DOHH2 (cell line): ENCODE results near the gene CELF1.

Source experiments
- H3F3A ChIP-seq: fragments of 200-600 bp; sonication (generic), shearing (Covaris generic); 2 replicates; pipeline ENCODE4 v1.6.0; 2016; ENCODE audit warnings: antibody characterized with exemption, mild to moderate bottlenecking; ENCODE audit not compliant: control insufficient read depth, insufficient read depth
- H3K27ac ChIP-seq: fragments of 200-600 bp; sonication (generic); 2 replicates; pipeline ENCODE4 v1.5.1; 2014; ENCODE audit warnings: low read depth, mild to moderate bottlenecking, low read length, moderate library complexity
- H3K27me3 ChIP-seq: fragments of 200-600 bp; sonication (generic); 2 replicates; pipeline ENCODE4 v1.6.1; 2014; ENCODE audit warnings: mild to moderate bottlenecking, low read length, mixed read lengths; ENCODE audit not compliant: control insufficient read depth
- H3K36me3 ChIP-seq: fragments of 200-600 bp; sonication (generic); 2 replicates; pipeline ENCODE4 v1.6.1; 2014; ENCODE audit warnings: mild to moderate bottlenecking, low read length, moderate library complexity, mixed read lengths; ENCODE audit not compliant: control insufficient read depth
- H3K4me1 ChIP-seq: fragments of 200-600 bp; sonication (generic); 2 replicates; pipeline ENCODE4 v1.6.1; 2014; ENCODE audit warnings: mild to moderate bottlenecking, low read length, mixed read lengths; ENCODE audit not compliant: control insufficient read depth
- H3K4me2 ChIP-seq: fragments of 200-600 bp; sonication (generic); 2 replicates; pipeline ENCODE4 v1.6.0; 2014; ENCODE audit warnings: mild to moderate bottlenecking, low read length, moderate library complexity
- H3K4me3 ChIP-seq: fragments of 200-600 bp; sonication (generic); 2 replicates; pipeline ENCODE4 v1.5.1; 2014; ENCODE audit warnings: mild to moderate bottlenecking, low read length, mixed read lengths
- H3K79me2 ChIP-seq: fragments of 200-600 bp; sonication (generic); 2 replicates; pipeline ENCODE4 v1.6.1; 2014; ENCODE audit warnings: mild to moderate bottlenecking, low read length, mixed read lengths; ENCODE audit not compliant: control insufficient read depth
- H3K9me2 ChIP-seq: fragments of 200-600 bp; sonication (generic); replicated peaks from 2 replicates; pipeline ENCODE4 v1.6.1; 2014; ENCODE audit warnings: mild to moderate bottlenecking, low read length, mixed read lengths; ENCODE audit not compliant: control insufficient read depth
- H3K9me3 ChIP-seq: fragments of 200-600 bp; sonication (generic); 2 replicates; pipeline ENCODE4 v1.6.1; 2014; ENCODE audit warnings: antibody characterized with exemption, low read length, mixed read lengths; ENCODE audit not compliant: control insufficient read depth, insufficient read depth
- H4K20me1 ChIP-seq: fragments of 200-600 bp; sonication (generic); 2 replicates; pipeline ENCODE4 v1.6.0; 2014; ENCODE audit warnings: low read depth, mild to moderate bottlenecking, antibody characterized with exemption, low read length, moderate library complexity; ENCODE audit not compliant: control insufficient read depth, insufficient read depth
- EZH2phosphoT487 ChIP-seq: fragments of 200-600 bp; sonication (generic); IDR thresholded peaks from 2 replicates; pipeline ENCODE4 v1.6.1; 2017; ENCODE audit warnings: borderline replicate concordance, mild to moderate bottlenecking, antibody characterized with exemption, low read length, moderate library complexity, mixed read lengths
- TF ChIP-seq, protein P1 (sequence below): fragments of 200-600 bp; sonication (generic); IDR thresholded peaks from one replicate; pipeline ENCODE4 v1.5.1; 2014; ENCODE audit warnings: antibody characterized with exemption, mild to moderate bottlenecking, low read depth, low read length; ENCODE audit not compliant: poor library complexity, severe bottlenecking

Gene CELF1

DNA sequence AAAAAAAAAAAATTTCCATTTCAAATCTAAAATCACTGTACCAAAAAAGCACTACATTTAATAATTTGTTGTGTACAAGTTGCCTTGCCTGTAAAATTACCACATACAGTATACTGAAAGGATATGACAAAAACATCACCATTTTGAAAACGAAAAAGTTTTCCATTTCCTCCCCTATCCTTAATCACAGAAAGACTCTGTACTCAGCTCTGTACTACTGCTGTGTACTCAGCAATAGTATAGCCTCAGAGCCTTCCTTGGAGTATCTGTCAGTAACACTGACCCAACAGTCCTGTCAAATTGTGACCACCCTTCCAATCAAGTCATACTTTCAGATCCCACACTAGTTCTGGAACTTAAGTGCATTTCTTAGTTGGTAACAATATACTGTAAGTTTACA is 48.0 kb downstream of the CELF1 start:
- Histone ChIP-seq H3K9me2 (no peaks in the 10 kb centered on the region), H3K36me3 (peaks cover 61% of the 10 kb centered on the region)

DNA sequence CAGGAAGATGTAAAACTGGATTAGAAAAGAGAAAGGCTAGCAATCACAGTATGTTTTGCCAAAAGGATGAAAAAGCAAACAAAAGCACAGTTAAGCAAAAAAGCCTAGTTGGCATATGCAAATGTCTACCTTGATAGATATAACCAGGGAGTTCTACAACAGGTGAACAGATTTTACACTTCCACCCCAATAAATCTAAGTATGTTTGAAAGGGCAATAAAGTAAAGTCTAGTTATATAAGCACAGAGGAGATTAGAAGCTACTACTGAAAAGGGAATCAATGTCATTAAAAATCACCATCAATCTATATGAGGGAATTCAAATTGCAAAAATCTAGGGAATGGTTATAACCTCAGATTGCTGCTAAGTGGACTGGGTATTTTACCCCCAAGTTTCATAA is 49.7 kb downstream of the CELF1 start:
- Histone ChIP-seq H3K9me2 (no peaks in the 10 kb centered on the region), H3K79me2 (peaks cover 99% of the 10 kb centered on the region), H3K4me2 (no peak overlapping the region), H3K4me1 (peaks cover 32% of the 10 kb centered on the region), H3F3A (peaks cover 3% of the 10 kb centered on the region; the same call in 1 of the 2 replicates), H3K36me3 (peaks cover 72% of the 10 kb centered on the region), H3K27me3 (no peaks in the 10 kb centered on the region), H4K20me1 (peaks cover 31% of the 10 kb centered on the region), H3K9me3 (no peaks in the 10 kb centered on the region), H3K4me3 (no peak overlapping the region), H3K27ac (no peak overlapping the region)
- TF ChIP-seq, protein P1, sequence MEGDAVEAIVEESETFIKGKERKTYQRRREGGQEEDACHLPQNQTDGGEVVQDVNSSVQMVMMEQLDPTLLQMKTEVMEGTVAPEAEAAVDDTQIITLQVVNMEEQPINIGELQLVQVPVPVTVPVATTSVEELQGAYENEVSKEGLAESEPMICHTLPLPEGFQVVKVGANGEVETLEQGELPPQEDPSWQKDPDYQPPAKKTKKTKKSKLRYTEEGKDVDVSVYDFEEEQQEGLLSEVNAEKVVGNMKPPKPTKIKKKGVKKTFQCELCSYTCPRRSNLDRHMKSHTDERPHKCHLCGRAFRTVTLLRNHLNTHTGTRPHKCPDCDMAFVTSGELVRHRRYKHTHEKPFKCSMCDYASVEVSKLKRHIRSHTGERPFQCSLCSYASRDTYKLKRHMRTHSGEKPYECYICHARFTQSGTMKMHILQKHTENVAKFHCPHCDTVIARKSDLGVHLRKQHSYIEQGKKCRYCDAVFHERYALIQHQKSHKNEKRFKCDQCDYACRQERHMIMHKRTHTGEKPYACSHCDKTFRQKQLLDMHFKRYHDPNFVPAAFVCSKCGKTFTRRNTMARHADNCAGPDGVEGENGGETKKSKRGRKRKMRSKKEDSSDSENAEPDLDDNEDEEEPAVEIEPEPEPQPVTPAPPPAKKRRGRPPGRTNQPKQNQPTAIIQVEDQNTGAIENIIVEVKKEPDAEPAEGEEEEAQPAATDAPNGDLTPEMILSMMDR = no peak
- no peak for TF ChIP-seq EZH2phosphoT487

More for the DNA sequence above, 48.0 kb downstream of the CELF1 start:
- Histone ChIP-seq H3K9me3 (no peaks in the 10 kb centered on the region), H3K4me1 (peaks cover 35% of the 10 kb centered on the region), H3K27me3 (no peaks in the 10 kb centered on the region), H3K27ac (no peak overlapping the region), H3K4me2 (no peak overlapping the region), H4K20me1 (peaks cover 27% of the 10 kb centered on the region), H3F3A (peaks cover 3% of the 10 kb centered on the region; the same call in 1 of the 2 replicates), H3K79me2 (peaks cover 99% of the 10 kb centered on the region), H3K4me3 (no peak overlapping the region)
- TF ChIP-seq EZH2phosphoT487 = no peak
- TF ChIP-seq, protein P1 = no peak

DNA sequence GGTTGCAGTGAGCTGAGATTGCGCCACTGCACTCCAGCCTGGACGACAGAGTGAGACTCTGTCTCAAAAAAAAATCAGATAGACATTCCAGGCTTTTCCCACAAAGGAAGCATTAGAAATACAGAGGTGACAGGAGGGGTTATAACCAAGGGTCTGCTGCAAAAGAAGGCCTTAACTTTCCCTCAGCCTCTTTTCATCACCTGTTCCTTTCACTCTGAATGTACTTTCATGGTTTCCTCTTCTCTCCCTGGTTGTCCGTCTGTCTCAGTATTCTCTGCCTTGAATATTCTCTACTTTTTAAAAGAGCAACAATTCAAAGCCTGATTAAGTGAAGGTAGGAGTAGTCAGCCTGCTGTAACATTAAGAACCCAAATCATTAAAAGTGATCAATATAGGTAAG is 50.2 kb downstream of the CELF1 start:
- H3K4me1 ChIP-seq = peaks cover 28% of the 10 kb centered on the region

More for the DNA sequence above, 50.2 kb downstream of the CELF1 start:
- Histone ChIP-seq H3K4me3 (no peak overlapping the region), H3F3A (peaks cover 3% of the 10 kb centered on the region; the same call in 1 of the 2 replicates), H3K9me2 (no peaks in the 10 kb centered on the region), H3K79me2 (peaks cover 99% of the 10 kb centered on the region), H3K27ac (no peak overlapping the region), H4K20me1 (peaks cover 27% of the 10 kb centered on the region), H3K27me3 (no peaks in the 10 kb centered on the region), H3K36me3 (peaks cover 76% of the 10 kb centered on the region), H3K9me3 (no peaks in the 10 kb centered on the region), H3K4me2 (no peak overlapping the region)
- TF ChIP-seq, protein P1 = no peak
- TF ChIP-seq EZH2phosphoT487 = no peak
